ENCODE results near the gene CENPW.

- TF ChIP-seq EZH2 (IDR thresholded peaks at IDR 0.05; ENCODE audit: insufficient read depth, poor library complexity, severe bottlenecking) = no peak
- no peak for TF ChIP-seq EZH2phosphoT487 (IDR thresholded peaks at IDR 0.05; ENCODE audit: insufficient read depth, low read depth)
Observed at GRCh38 chr6:126307849-126308248, 32.1 kb upstream of the CENPW start.

Measured in GM23248 (cell line).